Mononuclear cell (primary cell): ENCODE measurements around the gene MEF2D. TPM values are rescaled to one million over a fixed set of nuclear protein-coding genes. Genes with fewer than 3 reads are reported as not detected.

ENCODE experiments used
- H3K27me3 ChIP-seq: 2 replicates; pipeline ENCODE4 v1.6.0; 2011; ENCODE audit warnings: low read length, control low read depth; ENCODE audit not compliant: insufficient read depth
- H3K4me1 ChIP-seq: 2 replicates; pipeline ENCODE4 v1.5.1; 2011; ENCODE audit warnings: mild to moderate bottlenecking, low read length, control low read depth; ENCODE audit not compliant: insufficient read depth
- H3K4me3 ChIP-seq: 2 replicates; pipeline ENCODE4 v1.5.1; 2011; ENCODE audit warnings: mild to moderate bottlenecking, low read length, moderate library complexity
- H3K9me3 ChIP-seq: 2 replicates; pipeline ENCODE4 v1.5.1; 2011; ENCODE audit warnings: low read depth, mild to moderate bottlenecking, control low read depth, low read length
- total RNA-seq: library from RNA; depleted of rRNA; stranded (reverse); fragments of >200 nt; gene quantifications from one replicate; pipeline ENCODE4 v1.2.3, GENCODE V29; 2012

Gene MEF2D
- total RNA-seq, 1 donor: 52.7 TPM

GRCh38 chr1:156489935-156490293 is 10.7 kb downstream of the MEF2D start:
- Histone ChIP-seq H3K4me1 (peaks cover 96% of the 10 kb centered on the region), H3K4me3 (no peak overlapping the region), H3K27me3 (no peaks in the 10 kb centered on the region)

GRCh38 chr1:156489166-156489934 is 11.2 kb downstream of the MEF2D start:
- Histone ChIP-seq H3K4me3 (no peak overlapping the region), H3K27me3 (no peaks in the 10 kb centered on the region), H3K9me3 (no peaks in the 10 kb centered on the region), H3K4me1 (peaks cover 96% of the 10 kb centered on the region)

More at GRCh38 chr1:156489935-156490293, 10.7 kb downstream of the MEF2D start:
- no peaks in the 10 kb centered on the region for H3K9me3 ChIP-seq

- H3K4me1 ChIP-seq: peaks cover 90% of the 10 kb centered on the region
- no peaks in the 10 kb centered on the region for H3K27me3 ChIP-seq
- no peaks in the 10 kb centered on the region for H3K9me3 ChIP-seq
- H3K4me3 ChIP-seq: no peak overlapping the region
These were observed 11.9 kb downstream of the MEF2D start for GRCh38 chr1:156488566-156489165.

GRCh38 chr1:156487862-156488261 is 12.7 kb downstream of the MEF2D start:
- H3K27me3 ChIP-seq: no peaks in the 10 kb centered on the region
- H3K9me3 ChIP-seq: no peaks in the 10 kb centered on the region
- H3K4me1 ChIP-seq: peaks cover 89% of the 10 kb centered on the region
- no peak overlapping the region for H3K4me3 ChIP-seq

- H3K4me3 ChIP-seq: no peak overlapping the region
- H3K9me3 ChIP-seq: no peaks in the 10 kb centered on the region
- peaks cover 81% of the 10 kb centered on the region for H3K4me1 ChIP-seq
- no peaks in the 10 kb centered on the region for H3K27me3 ChIP-seq
These were observed 13.9 kb downstream of the MEF2D start for GRCh38 chr1:156486421-156487344.

GRCh38 chr1:156485984-156486383 is 14.6 kb downstream of the MEF2D start:
- H3K9me3 ChIP-seq: no peaks in the 10 kb centered on the region
- H3K27me3 ChIP-seq: no peaks in the 10 kb centered on the region
- peaks cover 81% of the 10 kb centered on the region for H3K4me1 ChIP-seq
- no peak overlapping the region for H3K4me3 ChIP-seq

- no peak overlapping the region for H3K4me3 ChIP-seq
- H3K27me3 ChIP-seq: no peaks in the 10 kb centered on the region
- no peaks in the 10 kb centered on the region for H3K9me3 ChIP-seq
- peaks cover 81% of the 10 kb centered on the region for H3K4me1 ChIP-seq
These were observed 16.0 kb downstream of the MEF2D start for GRCh38 chr1:156484480-156485058.

GRCh38 chr1:156483397-156483796 is 17.2 kb downstream of the MEF2D start:
- H3K9me3 ChIP-seq: no peaks in the 10 kb centered on the region
- no peaks in the 10 kb centered on the region for H3K27me3 ChIP-seq
- H3K4me1 ChIP-seq: peaks cover 70% of the 10 kb centered on the region
- no peak overlapping the region for H3K4me3 ChIP-seq

- Histone ChIP-seq H3K9me3 (no peaks in the 10 kb centered on the region), H3K4me3 (no peak overlapping the region), H3K4me1 (peaks cover 58% of the 10 kb centered on the region), H3K27me3 (no peaks in the 10 kb centered on the region)
These were observed 18.3 kb downstream of the MEF2D start for GRCh38 chr1:156482276-156482675.

- no peaks in the 10 kb centered on the region for H3K27me3 ChIP-seq
These were observed 19.0 kb downstream of the MEF2D start for GRCh38 chr1:156481527-156481926.

GRCh38 chr1:156480411-156481192 is 20.0 kb downstream of the MEF2D start:
- Histone ChIP-seq H3K4me3 (no peak overlapping the region), H3K9me3 (no peaks in the 10 kb centered on the region), H3K4me1 (peaks cover 44% of the 10 kb centered on the region), H3K27me3 (no peaks in the 10 kb centered on the region)

More at GRCh38 chr1:156481527-156481926, 19.0 kb downstream of the MEF2D start:
- H3K4me1 ChIP-seq: peaks cover 51% of the 10 kb centered on the region
- H3K9me3 ChIP-seq: no peaks in the 10 kb centered on the region
- no peak overlapping the region for H3K4me3 ChIP-seq

- Histone ChIP-seq H3K9me3 (no peaks in the 10 kb centered on the region), H3K4me1 (peaks cover 40% of the 10 kb centered on the region), H3K27me3 (no peaks in the 10 kb centered on the region), H3K4me3 (no peak overlapping the region)
These were observed 20.6 kb downstream of the MEF2D start for GRCh38 chr1:156480016-156480370.

- Histone ChIP-seq H3K4me3 (no peak overlapping the region), H3K4me1 (peaks cover 34% of the 10 kb centered on the region), H3K9me3 (no peaks in the 10 kb centered on the region), H3K27me3 (no peaks in the 10 kb centered on the region)
These were observed 21.2 kb downstream of the MEF2D start for GRCh38 chr1:156479093-156480015.
